22Rv1 (cell line): ENCODE measurements around the gene SUGCT.

Experiments used
- ZFX ChIP-seq: fragments of 450-650 bp; IDR thresholded peaks from 2 replicates; pipeline ENCODE4 v1.6.1; 2017; ENCODE audit warnings: antibody characterized with exemption, borderline replicate concordance
- TF ChIP-seq, protein P1 (sequence below): fragments of 450-650 bp; IDR thresholded peaks from 2 replicates; pipeline ENCODE4 v1.5.1; 2017; ENCODE audit warnings: mild to moderate bottlenecking

DNA sequence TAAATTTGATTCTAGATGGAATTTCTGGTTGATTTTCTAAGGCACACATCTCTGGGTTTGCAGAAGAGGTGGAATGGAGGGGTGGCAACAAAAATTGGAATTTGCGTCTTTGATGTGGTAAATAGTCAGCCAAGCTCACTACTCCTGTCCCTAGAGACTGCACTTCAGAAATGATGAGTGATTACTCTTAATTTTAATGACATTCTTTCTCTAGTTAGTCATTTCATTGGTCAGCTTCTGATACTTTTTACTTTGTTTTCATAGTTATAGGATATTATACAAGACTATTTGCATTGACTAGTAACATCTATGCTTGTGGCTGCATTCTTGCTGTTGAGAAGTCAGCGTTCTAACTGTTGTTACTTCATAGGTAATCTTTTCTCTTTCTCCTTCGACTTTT, 658.3 kb downstream of the SUGCT start:
- TF ChIP-seq, protein P1, sequence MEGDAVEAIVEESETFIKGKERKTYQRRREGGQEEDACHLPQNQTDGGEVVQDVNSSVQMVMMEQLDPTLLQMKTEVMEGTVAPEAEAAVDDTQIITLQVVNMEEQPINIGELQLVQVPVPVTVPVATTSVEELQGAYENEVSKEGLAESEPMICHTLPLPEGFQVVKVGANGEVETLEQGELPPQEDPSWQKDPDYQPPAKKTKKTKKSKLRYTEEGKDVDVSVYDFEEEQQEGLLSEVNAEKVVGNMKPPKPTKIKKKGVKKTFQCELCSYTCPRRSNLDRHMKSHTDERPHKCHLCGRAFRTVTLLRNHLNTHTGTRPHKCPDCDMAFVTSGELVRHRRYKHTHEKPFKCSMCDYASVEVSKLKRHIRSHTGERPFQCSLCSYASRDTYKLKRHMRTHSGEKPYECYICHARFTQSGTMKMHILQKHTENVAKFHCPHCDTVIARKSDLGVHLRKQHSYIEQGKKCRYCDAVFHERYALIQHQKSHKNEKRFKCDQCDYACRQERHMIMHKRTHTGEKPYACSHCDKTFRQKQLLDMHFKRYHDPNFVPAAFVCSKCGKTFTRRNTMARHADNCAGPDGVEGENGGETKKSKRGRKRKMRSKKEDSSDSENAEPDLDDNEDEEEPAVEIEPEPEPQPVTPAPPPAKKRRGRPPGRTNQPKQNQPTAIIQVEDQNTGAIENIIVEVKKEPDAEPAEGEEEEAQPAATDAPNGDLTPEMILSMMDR, result no peak
- no peak for TF ChIP-seq ZFX
